ENCODE results near the gene ABI3BP.
"Not testable (repeated sequence)": the region's sequence is repeated elsewhere in the genome, so short reads cannot be mapped to it uniquely, and the experiment has no call there.

Gene ABI3BP

GRCh38 chr3:100978011-100978659, 15.1 kb downstream of the ABI3BP start:
- no peak for DNase-seq

DNA sequence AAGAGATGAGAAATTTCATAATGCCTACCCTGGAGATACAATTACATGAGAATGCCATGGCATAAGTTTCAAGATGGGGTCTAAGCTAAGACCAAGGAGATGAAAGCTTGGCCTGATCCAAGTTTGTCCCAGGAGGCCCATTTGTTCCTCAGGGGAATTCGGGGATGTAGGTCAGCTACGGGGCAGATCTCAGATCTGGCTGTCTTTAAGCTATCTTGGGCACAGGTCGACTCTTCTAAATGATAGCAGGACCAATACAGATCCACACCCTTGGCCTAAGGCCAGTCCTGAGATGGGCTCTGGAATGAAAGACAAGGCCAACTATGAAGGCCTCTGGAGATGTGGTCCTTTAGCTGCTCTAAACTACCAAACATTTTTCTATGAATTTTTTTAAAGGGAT, 16.6 kb downstream of the ABI3BP start:
- DNase-seq, result no peak

GRCh38 chr3:100975714-100976113, 17.5 kb downstream of the ABI3BP start:
- DNase-seq, result no peak

GRCh38 chr3:100973594-100973993, 19.6 kb downstream of the ABI3BP start:
- DNase-seq, result no peak

DNA sequence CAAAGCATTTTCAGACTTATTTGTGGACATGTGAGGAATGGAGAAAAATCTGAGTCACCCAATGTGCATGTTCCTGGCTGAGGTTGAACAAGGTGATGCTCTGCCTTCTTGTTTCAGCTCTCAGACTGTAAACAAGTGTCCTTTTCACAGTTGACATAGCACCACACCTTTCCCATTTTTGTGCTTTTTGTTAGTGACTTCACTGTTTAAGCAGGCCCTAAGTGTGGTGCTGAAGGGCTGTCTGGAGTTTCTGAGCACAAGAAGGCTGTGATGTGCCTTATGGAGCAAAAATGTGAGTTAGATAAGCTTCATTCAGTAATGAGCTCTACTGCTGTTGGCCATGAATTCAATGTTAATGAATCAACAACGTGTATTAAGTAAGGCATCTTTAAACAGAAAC, 20.4 kb downstream of the ABI3BP start:
- no peak for DNase-seq

DNA sequence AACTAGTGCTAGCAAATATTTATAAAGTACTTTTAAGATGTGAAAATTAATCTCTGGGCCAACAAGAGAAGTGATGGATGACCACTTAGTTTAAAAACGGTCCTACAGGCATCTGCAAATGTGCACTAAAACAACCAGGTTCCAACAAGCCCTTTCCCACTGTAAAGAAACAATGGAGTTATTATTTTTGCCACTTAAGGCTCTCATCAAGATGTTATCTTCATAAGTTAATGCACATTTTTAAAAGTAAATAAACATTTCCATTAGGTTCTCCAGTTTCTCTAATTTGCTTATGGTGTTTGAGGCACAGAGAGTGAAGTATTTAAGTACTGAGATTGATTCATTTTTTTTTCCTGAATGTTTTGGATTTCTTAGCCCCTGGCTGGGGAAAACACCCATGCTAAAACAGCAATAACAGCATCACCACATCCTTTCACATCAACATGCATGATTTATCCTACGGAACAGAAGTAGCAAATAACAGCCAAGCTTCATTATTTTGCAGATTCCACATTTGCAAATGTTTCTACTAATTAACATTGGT, 20.8 kb downstream of the ABI3BP start:
- no peak for DNase-seq

DNA sequence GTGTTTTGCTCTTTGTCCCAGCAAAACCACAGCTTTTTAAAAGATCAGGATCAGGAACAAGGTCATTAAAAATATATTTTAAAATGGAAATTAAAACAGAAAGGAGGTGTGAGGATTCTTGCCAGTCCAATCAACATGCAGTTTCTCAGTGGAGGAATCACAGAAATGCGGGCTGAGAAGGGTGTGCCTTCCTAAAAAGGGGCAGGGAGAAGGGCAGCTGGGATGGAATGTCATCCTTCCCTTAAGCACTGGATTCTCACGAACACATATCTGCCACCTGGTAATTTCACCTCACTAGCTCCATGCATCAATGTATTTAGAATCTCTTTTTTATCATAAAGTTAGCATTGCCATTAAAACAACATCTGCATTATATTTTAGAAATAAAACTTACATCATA, 21.4 kb downstream of the ABI3BP start:
- no peak for DNase-seq

- no peak for DNase-seq
Measured at GRCh38 chr3:100970477-100970990, 22.7 kb downstream of the ABI3BP start.

- no peak for DNase-seq
Measured at GRCh38 chr3:100968932-100969906, 24.0 kb downstream of the ABI3BP start.

DNA sequence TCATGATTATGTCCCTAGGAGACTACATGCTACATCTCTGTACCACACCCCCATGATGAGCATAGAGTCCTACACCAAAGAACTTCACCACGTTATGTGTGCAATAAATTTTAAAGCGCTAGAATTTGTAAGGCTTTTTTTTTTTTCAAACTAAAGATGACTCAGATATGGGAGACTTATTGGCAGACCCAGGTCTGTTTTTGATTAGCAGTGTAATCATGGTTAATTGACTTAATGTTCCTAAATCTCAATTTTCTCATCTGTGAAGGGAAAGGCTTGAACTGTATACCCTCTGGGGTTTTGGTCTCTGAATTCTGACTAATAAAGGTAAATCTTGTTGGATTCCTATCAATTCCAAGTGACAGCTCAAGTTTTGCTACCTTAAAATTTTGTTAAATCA, 26.4 kb downstream of the ABI3BP start:
- no peak for DNase-seq

DNA sequence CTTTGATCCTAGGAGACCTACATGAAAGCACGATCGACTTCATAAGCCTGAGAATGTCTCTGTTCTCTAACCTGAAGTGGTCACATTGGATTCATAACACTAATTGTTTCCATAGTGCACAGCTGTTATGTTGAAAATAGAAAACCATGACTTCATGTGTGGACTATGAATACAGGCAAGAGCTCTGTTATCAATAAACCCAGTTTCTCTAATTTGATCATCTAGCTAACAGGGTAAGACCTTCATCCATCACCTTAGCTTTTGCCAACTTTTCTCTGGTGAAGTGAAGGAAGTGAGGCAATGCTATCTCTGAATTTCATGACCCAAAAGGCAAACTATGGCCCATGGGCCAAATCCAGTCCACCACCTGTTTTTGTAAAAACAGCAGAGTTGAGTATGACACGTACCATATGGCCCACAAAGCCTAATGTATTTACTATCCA, 27.2 kb downstream of the ABI3BP start:
- no peak for DNase-seq

GRCh38 chr3:100963041-100963440, 30.2 kb downstream of the ABI3BP start:
- no peak for DNase-seq

- no peak for DNase-seq
Measured at GRCh38 chr3:100957261-100957986, 35.8 kb downstream of the ABI3BP start.

GRCh38 chr3:100956276-100956675, 36.9 kb downstream of the ABI3BP start:
- no peak for DNase-seq

DNA sequence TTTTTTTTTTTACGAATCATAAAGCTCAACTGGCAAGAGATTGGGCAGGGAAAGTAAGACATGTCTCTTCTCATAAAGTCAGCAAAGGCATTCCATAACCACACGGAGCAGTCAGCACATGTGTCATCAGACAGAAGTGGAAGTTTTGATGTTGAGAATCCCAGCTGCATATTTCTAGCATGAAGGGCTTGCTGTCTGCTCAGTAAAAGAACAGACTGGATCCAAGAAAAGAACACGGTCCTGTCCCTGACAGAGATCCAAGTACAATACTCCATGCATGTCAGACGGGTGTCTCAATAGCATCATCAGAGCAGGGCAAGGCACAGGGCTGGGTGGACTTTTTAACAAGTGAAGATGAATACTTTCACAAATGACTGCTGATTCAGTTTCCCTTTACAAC, 38.2 kb downstream of the ABI3BP start:
- no peak for DNase-seq

DNA sequence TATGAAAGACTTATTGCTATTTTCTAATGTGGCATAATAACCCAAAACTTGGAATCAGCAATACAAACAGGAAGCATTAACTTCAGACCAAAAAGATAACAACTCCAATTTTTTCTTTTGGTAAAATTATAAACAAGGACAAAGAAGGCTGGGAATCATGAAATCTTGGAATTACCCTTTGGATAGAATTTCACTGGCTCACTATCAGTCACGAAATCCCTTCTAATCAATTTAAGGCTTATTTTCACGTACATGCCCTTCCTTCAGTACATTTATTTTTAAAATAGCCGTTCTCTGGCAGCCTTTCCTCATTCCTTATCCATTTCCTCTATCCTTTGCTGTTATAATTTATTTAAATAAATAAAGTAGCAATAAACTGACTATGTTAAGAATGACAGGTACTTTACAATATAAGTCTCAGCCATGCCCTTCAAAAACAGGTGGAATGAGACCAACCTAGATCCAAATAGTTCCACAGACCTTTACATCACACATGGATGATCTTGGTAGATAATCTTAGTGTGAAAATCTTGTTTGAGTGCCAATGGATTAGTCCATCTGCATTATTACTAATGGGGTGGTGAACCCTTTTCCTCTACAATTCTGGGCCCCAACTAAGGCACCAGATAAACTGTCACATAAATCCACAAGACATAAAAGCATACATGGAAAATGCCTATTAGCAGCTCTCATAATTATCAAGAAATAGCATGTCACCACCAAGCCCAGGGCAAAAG, 38.9 kb downstream of the ABI3BP start:
- DNase-seq, result no peak

DNA sequence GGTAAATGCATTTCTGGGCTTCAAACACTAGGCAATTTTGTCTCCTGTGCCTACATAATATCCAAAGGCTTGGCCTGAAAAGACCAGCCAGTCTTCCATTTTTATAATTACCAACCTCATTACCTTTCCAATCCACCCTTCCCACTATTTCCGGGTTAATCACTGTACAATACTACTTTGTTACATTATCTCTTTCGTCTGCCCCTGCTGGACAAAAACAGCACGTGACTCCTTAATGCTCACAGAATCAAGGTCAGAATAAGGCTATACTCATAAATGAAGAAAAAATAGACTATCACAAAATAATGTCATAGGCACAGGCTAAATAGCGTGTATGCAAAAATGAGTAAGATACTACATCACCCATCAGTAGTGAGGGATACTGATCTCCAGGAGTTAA, 40.1 kb downstream of the ABI3BP start:
- DNase-seq, result no peak

GRCh38 chr3:100947119-100947518, 46.1 kb downstream of the ABI3BP start:
- no peak for DNase-seq

- not testable (repeated sequence) for DNase-seq
Measured at GRCh38 chr3:100946096-100946495, 47.1 kb downstream of the ABI3BP start.

DNA sequence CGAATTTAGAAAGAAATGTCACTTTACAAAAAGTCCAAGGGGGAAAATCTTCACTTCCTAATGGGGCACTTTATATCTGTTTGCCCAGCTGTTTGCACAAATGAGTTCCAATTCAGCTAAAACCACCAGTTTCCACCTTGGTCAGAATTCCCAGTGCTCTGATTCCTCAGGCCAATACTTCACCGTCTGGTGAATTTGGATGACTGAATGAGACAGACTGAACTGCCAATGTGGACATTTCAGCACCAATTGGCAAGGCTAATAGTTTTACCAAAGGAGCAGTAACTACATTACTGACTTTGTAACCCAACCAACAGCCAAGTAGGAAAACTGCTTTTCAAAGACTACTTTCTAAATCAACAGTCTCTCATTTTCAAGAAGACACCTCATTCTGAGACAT, 51.8 kb downstream of the ABI3BP start:
- no peak for DNase-seq

- no peak for DNase-seq
Measured at GRCh38 chr3:100941041-100941440, 52.2 kb downstream of the ABI3BP start.

GRCh38 chr3:100936931-100937330, 56.3 kb downstream of the ABI3BP start:
- no peak for DNase-seq

Measured in NCI-H345 (cell line).